ENCODE measurements around the gene BIRC2. TPM values are rescaled to one million over a fixed set of nuclear protein-coding genes. Genes with fewer than 3 reads are reported as not detected.

The BIRC2 gene
- total and polyA plus RNA-seq, 10 donors = 24.0 to 101 (median 46.6) TPM

- Histone ChIP-seq H3K36me3 (peaks cover 0 to 41% (median 1%) of the 10 kb centered on the region in 6 donors), H3K27ac (no peak overlapping the region), H3K4me1 (peaks cover 0 to 72% (median 11%) of the 10 kb centered on the region in 6 donors), H3K4me3 (no peak overlapping the region), H3K9me3 (no peaks in the 10 kb centered on the region), H3K27me3 (replicated peaks in 1 of 7) (no peaks in the 10 kb centered on the region)
- 91 to 97% (median 96%) methylated on average over 7 of the region's 7 CpGs for WGBS, 5 donors
- no peak for DNase-seq
- TF ChIP-seq POLR2AphosphoS5 (IDR thresholded peaks at IDR 0.05) = no peak
- intact Hi-C loops (cut with DNase I; ENCODE audit: low total_unique reads) = no loop called here
Measured at GRCh38 chr11:102411142-102411541, 64.1 kb downstream of the BIRC2 start.

GRCh38 chr11:102413497-102413896, 66.5 kb downstream of the BIRC2 start:
- intact Hi-C loops (cut with DNase I; ENCODE audit: low total_unique reads) = no loop called here
- Histone ChIP-seq H3K27ac (no peak overlapping the region), H3K4me3 (no peak overlapping the region), H3K36me3 (peaks cover 0 to 29% (median 1%) of the 10 kb centered on the region in 6 donors), H3K9me3 (peaks cover 0 to 15% (median 10%) of the 10 kb centered on the region in 8 donors), H3K27me3 (replicated peaks in 1 of 7) (no peaks in the 10 kb centered on the region), H3K4me1 (peaks cover 0 to 68% (median 7%) of the 10 kb centered on the region in 6 donors)
- no peak for DNase-seq
- 85 to 97% (median 93%) methylated on average over 4 of the region's 4 CpGs for WGBS, 5 donors
- TF ChIP-seq, protein P1, sequence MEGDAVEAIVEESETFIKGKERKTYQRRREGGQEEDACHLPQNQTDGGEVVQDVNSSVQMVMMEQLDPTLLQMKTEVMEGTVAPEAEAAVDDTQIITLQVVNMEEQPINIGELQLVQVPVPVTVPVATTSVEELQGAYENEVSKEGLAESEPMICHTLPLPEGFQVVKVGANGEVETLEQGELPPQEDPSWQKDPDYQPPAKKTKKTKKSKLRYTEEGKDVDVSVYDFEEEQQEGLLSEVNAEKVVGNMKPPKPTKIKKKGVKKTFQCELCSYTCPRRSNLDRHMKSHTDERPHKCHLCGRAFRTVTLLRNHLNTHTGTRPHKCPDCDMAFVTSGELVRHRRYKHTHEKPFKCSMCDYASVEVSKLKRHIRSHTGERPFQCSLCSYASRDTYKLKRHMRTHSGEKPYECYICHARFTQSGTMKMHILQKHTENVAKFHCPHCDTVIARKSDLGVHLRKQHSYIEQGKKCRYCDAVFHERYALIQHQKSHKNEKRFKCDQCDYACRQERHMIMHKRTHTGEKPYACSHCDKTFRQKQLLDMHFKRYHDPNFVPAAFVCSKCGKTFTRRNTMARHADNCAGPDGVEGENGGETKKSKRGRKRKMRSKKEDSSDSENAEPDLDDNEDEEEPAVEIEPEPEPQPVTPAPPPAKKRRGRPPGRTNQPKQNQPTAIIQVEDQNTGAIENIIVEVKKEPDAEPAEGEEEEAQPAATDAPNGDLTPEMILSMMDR (IDR thresholded peaks at IDR 0.05 in 8 of 11, conservative IDR thresholded peaks at IDR 0.05 in 3 of 11) = no peak
- TF ChIP-seq POLR2AphosphoS5 (IDR thresholded peaks at IDR 0.05) (no peak), POLR2A (IDR thresholded peaks at IDR 0.05) (no peak)

- DNase-seq = no peak
Measured at GRCh38 chr11:102414559-102414958, 67.5 kb downstream of the BIRC2 start.

DNA sequence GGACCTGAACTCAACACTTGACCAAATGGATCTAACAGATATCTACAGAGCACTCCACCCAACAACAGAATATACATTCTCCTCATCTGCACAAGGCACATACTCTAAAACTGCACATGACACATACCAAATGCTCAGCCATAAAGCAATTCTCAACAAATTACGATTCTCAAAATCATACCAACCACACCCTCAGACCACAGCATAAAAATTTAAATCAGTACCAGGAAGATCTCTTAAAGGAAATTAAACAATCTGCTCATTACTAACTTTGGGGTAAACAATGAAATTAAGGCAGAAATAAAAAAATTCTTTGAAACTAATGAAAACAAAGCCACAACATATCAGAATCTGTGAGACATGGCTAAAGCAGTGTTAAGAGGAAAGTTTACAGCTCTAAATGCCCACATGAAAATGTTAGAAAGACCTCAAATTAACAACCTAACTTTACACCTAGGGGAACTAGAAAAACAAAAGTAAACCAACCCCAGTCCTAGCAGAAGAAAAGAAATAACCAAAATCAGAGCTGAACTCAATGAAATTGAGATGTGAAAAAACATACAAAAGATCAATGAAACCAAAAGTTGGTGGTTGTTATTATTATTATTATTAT, 68.4 kb downstream of the BIRC2 start:
- Histone ChIP-seq H3K9me3 (peaks cover 0 to 19% (median 11%) of the 10 kb centered on the region in 8 donors), H3K27ac (peak overlapping the region in 2 of 8 donors; percentile 4 to 18), H3K4me3 (no peak overlapping the region), H3K27me3 (replicated peaks in 1 of 7) (no peaks in the 10 kb centered on the region), H3K4me1 (peaks cover 0 to 75% (median 11%) of the 10 kb centered on the region in 6 donors), H3K36me3 (peaks cover 0 to 21% (median 0%) of the 10 kb centered on the region in 6 donors)
- no peak for DNase-seq
- 60 to 77% (median 63%) methylated on average over 1 of the region's 1 CpG for WGBS, 5 donors
- intact Hi-C loops (cut with DNase I; ENCODE audit: low total_unique reads) = no loop called here
- TF ChIP-seq POLR2A (IDR thresholded peaks at IDR 0.05) (no peak), POLR2AphosphoS5 (IDR thresholded peaks at IDR 0.05) (no peak)
- TF ChIP-seq, protein P1 (IDR thresholded peaks at IDR 0.05 in 8 of 11, conservative IDR thresholded peaks at IDR 0.05 in 3 of 11) = no peak

More at GRCh38 chr11:102414559-102414958, 67.5 kb downstream of the BIRC2 start:
- H3K4me3 ChIP-seq = no peak overlapping the region
- WGBS, 5 donors = 89 to 98% (median 94%) methylated on average over 2 of the region's 2 CpGs
- H3K4me1 ChIP-seq = peaks cover 0 to 70% (median 7%) of the 10 kb centered on the region in 6 donors
- H3K9me3 ChIP-seq = peaks cover 0 to 19% (median 11%) of the 10 kb centered on the region in 8 donors
- TF ChIP-seq, protein P1 (IDR thresholded peaks at IDR 0.05 in 8 of 11, conservative IDR thresholded peaks at IDR 0.05 in 3 of 11) = no peak
- TF ChIP-seq POLR2AphosphoS5 (IDR thresholded peaks at IDR 0.05) (no peak), POLR2A (IDR thresholded peaks at IDR 0.05) (no peak)
- peaks cover 0 to 29% (median 1%) of the 10 kb centered on the region in 6 donors for H3K36me3 ChIP-seq
- H3K27ac ChIP-seq = no peak overlapping the region
- no peaks in the 10 kb centered on the region for H3K27me3 ChIP-seq (replicated peaks in 1 of 7)
- intact Hi-C loops (cut with DNase I; ENCODE audit: low total_unique reads) = no loop called here

All from spleen (tissue), 11 donors.